CD4-positive, alpha-beta T cell treated with Interleukin-6 for 4 hours (primary cell): ENCODE measurements around the gene ARHGEF37.
"Not testable (repeated sequence)": the region's sequence is repeated elsewhere in the genome, so short reads cannot be mapped to it uniquely, and the experiment has no call there.

Experiments
- DNase-seq: peaks from one replicate; pipeline ENCODE4 v3.0.0-alpha.2; 2020; ENCODE audit warnings: mixed read lengths

Gene ARHGEF37

DNA sequence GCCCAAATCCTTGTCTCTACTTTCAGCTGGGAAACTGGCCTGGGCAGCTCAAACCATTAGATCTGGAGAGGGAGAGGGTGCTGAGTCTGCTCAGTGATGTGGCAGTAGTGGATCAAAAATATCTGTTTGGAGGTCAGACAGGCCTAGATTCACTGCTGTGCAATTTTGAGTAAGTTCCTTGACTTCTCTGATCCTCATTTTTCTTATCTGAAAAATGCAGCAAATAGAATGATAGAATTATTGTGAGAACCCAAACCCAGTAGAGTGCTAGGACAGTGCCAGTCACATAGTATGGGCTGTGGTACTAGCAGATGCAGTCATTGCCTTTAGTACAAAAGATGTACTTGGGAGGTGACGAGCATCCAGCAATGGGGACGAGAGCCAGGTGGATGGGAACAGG, 50.2 kb downstream of the ARHGEF37 start:
- no peak for DNase-seq

DNA sequence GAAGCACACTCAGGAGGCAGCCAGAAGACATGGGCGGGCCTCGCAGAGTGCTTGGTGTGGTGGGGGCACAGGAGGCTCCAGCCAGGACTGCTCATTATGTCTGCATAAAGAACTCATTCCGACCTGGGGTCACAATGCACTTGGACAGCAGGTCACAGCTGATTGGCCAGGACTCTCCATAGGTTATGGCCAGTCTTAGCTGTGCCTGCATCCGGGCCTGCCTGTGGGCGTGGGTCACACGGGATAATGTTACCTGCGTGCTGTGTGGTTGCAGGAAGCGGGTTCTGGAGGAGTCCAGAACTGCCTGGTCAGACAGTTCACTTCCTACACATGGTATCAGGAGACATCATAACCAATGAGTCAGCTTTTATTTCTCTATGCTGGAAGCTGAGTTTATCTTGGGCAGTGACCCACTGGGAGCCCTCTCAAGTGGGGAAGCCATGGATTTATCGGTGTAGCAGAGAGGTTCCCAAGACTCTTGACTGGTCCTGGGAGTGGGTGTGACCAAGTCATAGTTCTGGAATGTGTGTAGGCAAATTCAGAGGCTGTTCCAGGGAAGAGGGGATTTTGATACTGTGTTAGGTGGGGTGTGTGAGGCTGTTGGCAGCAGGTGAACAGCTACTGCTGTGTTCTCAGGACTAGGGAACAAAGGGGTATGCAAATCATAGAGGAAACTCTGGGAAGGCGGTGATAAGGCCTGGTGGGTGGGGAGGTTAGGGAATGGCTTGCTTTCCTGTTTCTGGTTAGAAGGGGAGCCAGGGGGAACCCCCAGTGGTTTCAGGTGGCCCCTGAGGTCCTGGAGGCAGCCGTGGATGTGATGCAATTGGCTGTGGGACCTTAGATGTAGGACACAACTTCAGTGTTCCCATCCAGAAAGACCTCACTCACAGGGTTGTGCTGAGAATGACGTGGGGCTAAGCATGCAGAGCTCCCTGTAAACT, 51.3 kb downstream of the ARHGEF37 start:
- no peak for DNase-seq

DNA sequence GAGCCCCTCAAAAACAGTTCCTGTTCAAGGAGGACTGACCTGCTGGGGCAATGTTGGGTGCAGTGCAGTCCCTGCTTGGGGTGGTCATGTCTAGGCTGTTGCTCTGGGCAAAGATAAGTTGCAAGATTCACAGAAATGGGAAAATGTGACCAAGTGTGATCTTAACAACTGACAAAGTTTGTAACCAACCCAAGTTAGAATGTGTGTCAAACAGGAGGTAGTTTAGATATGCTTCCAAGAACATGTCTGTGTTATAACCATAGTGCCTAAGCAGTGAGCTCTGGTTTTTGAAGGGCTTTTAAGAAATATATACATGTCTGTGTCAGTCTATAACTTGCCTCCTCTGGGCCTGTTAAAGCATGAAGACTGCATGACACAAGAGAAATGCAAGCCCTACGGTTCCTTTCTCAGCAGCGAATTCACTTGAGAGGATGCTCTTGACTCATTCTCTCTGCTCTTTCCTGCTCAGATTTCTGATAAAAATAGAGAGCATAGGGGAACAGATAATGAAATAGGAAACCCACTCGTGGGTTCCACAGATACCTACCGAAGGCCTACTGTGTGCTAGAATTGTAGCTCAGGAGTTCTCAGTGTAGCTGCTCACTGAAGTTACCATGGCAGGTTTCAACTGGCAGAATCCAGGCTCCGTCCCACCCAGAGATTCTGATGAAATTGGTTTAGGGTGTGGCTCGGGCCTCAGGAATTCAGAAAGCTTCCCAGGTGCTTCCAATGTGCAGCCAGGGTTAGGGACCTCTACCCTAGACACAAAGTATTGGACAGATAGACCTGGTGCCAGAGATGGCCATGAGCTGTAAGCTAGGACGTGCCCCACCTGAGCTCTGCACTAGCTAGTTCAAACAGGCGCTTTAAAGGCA, 52.4 kb downstream of the ARHGEF37 start:
- no peak for DNase-seq

DNA sequence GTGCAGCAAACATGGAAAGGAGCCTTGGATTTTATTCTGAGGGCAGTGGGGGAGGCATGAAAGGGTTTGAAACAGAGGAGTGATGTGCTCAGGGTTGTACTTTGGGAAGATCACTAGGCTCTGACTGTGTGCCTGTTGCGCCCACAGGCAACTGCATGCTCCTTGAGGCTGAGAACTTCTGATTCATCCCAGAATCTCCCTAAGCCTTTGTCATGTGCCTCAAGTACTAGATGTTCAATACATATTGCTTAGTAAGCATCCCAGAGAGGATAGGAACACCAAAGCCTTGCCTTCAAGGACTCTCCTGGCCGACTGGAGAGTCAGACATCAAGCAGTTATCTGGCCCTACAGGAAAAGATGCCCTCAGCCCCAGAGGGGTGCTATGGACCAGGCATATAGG, 54.1 kb downstream of the ARHGEF37 start:
- no peak for DNase-seq

GRCh38 chr5:149636191-149636860, 55.0 kb downstream of the ARHGEF37 start:
- DNase-seq = no peak

- peak; percentile 78 for DNase-seq
Observed at GRCh38 chr5:149636861-149637246, 55.6 kb downstream of the ARHGEF37 start.

GRCh38 chr5:149638136-149638535, 56.8 kb downstream of the ARHGEF37 start:
- DNase-seq = no peak

- no peak for DNase-seq
Observed at GRCh38 chr5:149638546-149639241, 57.4 kb downstream of the ARHGEF37 start.

- no peak for DNase-seq
Observed at GRCh38 chr5:149639737-149640136, 58.4 kb downstream of the ARHGEF37 start.

DNA sequence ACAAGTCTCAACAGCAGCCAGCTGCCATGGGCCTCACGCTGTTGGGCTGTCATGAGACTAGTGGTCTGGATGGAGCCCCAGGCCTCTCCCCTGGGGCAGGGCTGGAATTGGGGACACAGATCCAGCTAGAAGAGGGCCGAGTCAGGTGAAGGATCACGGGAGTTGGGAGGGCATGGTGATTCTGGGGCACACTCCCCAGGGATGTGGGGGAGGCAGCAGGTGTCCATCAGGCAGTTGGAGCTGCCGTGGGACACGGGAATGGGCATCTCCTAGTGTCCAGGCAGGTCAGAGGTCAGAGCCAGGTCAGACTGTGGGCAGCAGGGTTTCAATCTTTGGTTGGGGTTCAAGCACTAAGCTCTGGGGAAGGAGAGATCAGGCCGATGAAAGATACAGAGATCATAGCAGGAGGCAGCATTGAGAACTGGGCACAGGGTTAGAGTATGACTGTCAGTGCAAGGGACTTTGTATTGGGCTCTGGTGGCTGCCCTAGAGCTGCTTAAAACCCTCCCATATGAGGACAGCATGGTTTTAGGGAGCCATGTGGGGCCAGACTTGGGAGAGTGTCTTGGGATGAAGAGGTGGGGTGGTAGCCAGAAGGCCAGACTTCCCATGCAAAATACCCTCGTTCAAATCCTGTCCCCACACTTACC, 59.2 kb downstream of the ARHGEF37 start:
- DNase-seq = no peak

- no peak for DNase-seq
Observed at GRCh38 chr5:149641000-149641576, 59.8 kb downstream of the ARHGEF37 start.

DNA sequence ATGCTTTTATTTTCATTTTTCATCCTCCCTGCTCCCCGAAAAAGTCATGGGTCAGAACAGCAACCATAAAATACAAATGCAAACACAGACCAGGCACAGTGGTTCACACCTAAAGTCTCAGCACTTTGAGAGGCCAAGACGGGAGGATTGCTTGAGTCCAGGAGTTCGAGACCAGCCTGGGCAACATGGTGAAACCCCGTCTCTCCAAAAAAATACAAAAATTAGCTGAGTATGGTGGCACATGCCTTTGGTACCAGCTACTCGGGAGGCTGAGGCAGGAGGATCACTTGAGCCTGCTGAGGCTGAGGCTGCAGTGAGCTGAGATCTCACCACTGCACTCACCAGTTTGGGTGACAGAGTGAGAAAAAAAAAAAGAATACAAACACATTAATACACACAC, 60.3 kb downstream of the ARHGEF37 start:
- no peak for DNase-seq

GRCh38 chr5:149643781-149644180, 62.5 kb downstream of the ARHGEF37 start:
- DNase-seq = no peak

- DNase-seq = no peak
Observed at GRCh38 chr5:149644629-149645028, 63.3 kb downstream of the ARHGEF37 start.

- DNase-seq = no peak
Observed at GRCh38 chr5:149645236-149645635, 63.9 kb downstream of the ARHGEF37 start.

DNA sequence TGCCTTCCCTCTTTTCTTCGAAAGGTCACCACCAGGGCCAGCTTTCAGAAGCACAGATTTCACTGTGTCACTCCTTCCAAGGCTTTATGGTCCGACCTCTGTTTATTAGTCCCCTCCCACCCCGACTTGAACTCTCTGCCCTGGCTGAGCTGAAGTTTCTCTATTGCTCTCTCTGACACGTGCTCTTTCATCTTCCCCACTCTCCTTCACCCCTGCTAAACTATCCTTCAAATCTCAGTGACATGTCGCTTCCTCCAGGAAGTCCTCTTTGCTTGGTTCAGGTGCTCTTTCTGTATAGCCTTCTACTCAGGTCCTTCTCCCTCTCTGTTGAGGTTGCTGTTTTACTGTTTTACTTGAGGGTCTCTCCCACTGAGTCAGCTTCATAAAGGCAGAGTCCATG, 64.4 kb downstream of the ARHGEF37 start:
- no peak for DNase-seq

DNA sequence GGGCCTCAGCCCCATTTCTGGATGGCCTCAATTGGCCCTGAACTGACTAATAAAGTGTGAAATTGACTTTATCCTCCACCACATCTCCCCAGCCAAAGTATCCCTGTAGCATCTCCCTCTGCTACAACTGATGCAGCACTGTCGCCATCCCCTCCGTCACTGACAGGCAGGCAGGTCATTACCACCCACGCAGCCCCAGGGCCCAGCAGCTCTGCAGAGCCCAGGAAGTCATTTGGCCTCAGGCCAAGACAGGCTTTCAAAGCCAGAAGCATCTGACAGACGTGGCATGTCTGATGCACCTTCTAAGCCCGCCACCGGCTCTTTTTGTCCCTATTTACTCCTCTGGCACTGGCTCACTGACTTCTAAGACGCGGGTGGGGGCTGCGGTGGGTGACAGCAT, 65.3 kb downstream of the ARHGEF37 start:
- peak; percentile 51 for DNase-seq

DNA sequence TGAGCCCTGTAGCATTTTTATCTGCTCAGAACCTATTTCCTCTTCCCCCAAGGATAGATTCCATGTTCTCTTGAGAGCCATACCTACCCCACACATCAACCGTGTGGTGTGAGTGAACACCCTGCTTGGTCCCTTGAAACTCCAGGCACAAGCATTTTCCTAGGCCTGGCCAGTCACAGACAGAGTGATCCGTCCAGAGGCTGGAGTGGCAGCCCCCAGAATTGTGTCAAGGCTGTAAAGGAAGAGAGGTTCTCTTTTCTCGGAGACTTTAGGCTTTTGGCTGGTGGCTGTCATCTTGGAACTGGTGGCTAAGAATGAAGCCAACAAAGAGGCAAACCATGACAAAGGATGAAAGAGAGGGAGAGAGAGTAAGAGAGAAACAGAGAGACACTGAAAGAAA, 66.0 kb downstream of the ARHGEF37 start:
- no peak for DNase-seq

DNA sequence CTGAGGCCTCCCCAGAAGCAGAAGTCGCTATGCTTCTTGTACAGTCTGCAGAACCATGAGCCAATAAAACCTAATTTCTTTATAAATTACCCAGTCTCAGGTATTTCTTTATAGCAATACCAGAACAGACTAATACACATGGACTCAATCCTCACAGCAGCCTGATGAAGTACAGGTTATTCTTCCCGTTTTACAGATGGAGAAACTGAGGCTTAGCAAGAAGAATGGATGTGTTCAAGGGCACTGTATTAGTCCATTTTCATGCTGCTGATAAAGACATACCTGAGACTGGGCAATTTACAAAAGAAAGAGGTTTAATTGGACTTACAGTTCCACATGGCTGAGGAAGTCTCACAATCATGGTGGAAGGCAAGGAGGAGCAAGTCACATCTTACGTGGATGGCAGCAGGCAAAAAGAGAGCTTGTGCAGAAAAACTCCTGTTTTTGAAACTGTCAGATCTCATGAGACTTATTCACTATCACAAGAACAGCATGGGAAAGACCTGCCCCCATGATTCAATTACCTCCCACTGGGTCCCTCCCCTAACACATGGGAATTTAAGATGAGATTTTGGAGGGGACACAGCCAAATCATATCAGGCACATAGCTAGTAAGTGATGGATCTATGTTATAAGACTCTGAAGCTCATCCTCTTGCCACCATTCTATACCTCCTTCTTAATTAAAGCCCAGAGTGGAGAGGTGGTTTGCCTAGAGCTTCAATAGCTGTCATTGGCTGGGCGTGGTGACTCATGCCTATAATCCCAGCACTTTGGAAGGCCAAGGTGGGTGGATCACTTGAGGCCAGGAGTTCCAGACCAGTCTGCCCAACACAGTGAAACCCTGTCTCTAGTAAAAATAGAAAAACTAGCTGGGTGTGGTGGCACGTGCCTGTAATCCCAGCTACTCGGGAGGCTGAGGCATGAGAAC, 67.4 kb downstream of the ARHGEF37 start:
- DNase-seq = not testable (repeated sequence)

DNA sequence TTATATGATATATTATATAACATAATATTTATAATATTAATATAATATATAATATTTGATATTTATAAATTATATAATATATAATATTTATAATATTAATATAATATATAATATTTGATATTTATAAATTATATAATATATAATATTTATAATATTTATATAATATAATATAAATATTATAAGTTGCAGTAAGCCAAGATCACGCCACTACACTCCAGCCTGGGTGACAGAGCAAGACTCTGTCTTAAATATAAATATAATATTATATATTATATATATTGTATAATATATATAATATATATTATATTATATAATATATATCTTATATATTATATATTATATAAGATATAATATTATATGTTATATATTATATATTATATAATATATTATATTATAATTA, 68.4 kb downstream of the ARHGEF37 start:
- not testable (repeated sequence) for DNase-seq
